GM12873 (cell line): Measurements from ENCODE around the gene SLC44A1.

Experiments
- CTCF ChIP-seq: IDR thresholded peaks from 2 replicates; pipeline ENCODE4 v1.5.1; 2012; ENCODE audit warnings: low read depth, mild to moderate bottlenecking, moderate library complexity, low read length, control low read depth; ENCODE audit not compliant: insufficient read depth; ENCODE audit errors: missing control alignments

Gene SLC44A1

DNA sequence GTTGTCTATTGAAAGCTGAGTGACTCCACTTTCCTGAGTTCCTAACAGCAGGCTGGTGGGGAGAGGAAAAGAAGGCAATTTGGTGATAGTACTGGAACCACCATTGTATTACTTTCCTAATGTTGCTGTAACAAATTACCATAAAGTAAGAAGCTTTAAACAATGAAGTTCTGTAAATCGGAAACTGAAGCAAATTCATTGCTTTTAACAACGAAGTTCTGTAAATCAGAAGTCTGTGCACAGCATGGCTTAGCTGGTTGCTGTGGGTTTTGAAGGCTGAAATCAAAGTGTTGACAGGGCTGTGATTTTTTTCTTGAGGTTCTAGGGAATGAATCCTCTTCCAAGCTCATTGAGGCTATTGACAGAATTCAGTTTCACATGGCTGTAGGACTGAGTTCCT lies 72.3 kb downstream of the SLC44A1 start:
- no peak for TF ChIP-seq CTCF

GRCh38 chr9:105318729-105319191 lies 74.3 kb downstream of the SLC44A1 start:
- no peak for TF ChIP-seq CTCF

DNA sequence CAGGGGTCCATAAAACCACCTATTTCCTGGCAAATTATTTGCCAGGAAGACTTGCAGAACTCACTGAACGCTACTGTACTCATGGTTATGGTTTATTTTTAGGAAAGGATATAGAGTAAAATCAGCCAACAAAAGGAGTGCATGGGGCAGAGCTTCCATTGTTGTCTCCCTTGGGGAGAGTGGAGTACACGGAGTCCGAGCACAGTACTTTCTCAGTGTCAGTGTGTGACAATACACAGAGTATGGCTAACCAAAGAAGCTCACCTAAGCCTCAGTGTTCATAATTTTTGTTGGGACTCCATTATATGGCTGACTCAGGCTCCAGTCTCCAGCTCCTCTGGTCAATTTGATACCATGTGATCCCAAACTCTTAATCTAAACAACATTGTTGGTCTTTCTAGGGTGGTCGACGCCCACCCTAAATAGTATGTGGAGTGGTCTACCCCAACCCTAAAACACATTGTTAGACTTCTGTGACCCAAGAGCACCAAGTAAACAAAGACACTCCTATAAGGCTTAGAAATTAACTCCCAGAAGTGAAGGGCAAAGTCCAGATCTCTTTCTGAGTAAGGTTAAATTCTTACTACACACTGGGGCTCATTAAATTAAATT lies 74.9 kb downstream of the SLC44A1 start:
- TF ChIP-seq CTCF = no peak

DNA sequence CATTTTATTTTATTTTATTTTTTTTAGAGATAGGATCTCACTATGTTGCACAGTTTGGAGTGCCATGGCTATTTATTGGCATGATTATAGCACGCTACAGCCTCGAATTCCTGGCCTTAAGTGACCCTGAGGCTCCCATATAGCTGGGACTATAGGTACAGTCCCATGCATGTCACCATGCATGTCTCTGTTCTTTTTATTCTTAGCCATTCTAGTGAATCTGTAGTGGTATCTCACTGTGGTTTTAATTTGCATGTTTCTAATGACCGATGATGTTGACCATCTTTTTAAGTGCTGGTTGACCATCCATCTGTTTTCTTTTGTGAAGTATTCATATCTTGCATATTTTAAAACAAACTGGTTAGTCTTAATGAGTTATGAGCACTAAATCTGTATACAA lies 76.1 kb downstream of the SLC44A1 start:
- no peak for TF ChIP-seq CTCF

DNA sequence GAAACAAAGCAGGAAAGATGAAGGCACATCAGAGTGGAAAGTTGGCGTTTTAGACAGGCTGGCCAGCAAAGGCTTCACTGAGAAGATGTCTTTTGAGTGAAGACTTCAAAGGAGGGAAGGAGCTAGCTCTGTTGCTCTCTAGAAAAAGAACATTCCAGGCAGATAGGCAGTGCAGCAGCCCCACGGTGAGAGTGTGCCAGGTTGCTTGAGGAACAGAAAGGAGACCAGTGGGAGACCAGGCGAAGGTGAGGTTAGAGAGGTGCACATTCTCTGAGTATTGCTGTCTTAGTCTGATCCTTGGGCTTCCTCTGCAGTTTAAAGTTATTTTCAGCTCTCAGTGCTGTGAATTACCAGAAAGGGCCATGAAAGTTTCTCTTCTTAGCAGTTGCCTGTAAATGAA lies 83.8 kb downstream of the SLC44A1 start:
- TF ChIP-seq CTCF = no peak

DNA sequence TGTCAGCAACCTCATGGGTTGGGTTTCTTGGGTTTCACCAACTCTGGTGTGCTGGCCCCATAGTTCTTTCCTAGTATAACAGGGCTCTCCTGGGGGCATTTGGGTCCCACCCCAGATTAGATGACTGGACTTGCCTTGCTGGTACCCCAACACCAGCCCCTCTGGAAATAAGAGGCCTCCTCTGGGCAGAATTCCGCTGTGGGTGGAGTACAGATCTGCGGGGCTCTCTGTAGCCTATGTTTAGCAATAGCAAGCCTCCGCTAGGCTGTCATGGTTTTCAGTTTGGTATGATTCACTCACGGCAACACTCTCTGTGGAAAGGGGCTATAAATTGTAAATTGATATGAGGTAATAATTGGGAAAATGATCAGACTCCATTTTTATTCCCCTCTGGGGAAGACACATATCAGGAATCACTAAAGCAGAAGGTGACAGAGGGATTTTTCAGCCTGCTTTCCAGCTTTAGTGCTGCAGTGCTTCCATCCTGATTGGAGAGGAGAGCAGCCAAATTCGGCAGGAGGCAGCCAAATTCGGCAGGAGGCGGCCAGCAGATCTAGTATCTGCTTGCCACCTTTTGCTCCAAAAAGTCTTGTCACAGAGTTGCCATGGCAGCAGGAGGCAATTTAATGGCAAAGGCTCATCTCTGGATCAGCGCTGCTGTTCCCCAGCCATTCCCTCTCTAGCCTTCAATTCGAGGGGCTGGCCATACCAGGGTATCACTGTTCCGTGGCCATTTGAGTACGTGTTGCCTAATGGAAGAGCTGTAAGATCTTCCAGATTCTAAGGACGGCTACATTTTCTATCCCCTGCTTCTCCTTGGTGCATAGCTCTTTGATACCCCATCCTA lies 84.6 kb downstream of the SLC44A1 start:
- TF ChIP-seq CTCF = no peak

- TF ChIP-seq CTCF = no peak
Observed at GRCh38 chr9:105329719-105330062, 85.2 kb downstream of the SLC44A1 start.
